NCI-H510A treated with DMSO at 0.1 percent for 48 hours (cell line): ENCODE results near the gene CYTH2.
A peak's percentile ranks its signal among the peaks of the same experiment; 100 is the strongest.

ENCODE experiments used
- DNase-seq: peaks from one replicate; lab custom pipeline; 2025; lab: John Stamatoyannopoulos, UW

CYTH2 gene

GRCh38 chr19:48469289-48469881 is at the start of gene CYTH2:
Gene CYTH2, plus strand, starts transcription at chr19:48469369. Its CDS starts 139 bp downstream, at chr19:48469508.
- DNase-seq, result peak; percentile 40

GRCh38 chr19:48421548-48421947 is 47.6 kb upstream of the CYTH2 start:
- no peak for DNase-seq

- no peak for DNase-seq
These were observed 44.4 kb upstream of the CYTH2 start for GRCh38 chr19:48424694-48425219.

GRCh38 chr19:48428670-48429069 is 40.5 kb upstream of the CYTH2 start:
- DNase-seq, result no peak

- no peak for DNase-seq
These were observed 35.8 kb upstream of the CYTH2 start for GRCh38 chr19:48433337-48433736.

GRCh38 chr19:48436586-48436985 is 32.6 kb upstream of the CYTH2 start:
- no peak for DNase-seq

- no peak for DNase-seq
These were observed 27.7 kb upstream of the CYTH2 start for GRCh38 chr19:48441360-48442050.

GRCh38 chr19:48442116-48443035 is 26.8 kb upstream of the CYTH2 start:
- DNase-seq, result no peak

GRCh38 chr19:48443256-48443655 is 25.9 kb upstream of the CYTH2 start:
- DNase-seq, result no peak

GRCh38 chr19:48443731-48444128 is 25.4 kb upstream of the CYTH2 start:
- no peak for DNase-seq

- peak; percentile 36 for DNase-seq
These were observed 24.8 kb upstream of the CYTH2 start for GRCh38 chr19:48444129-48444935.

GRCh38 chr19:48444936-48445200 is 24.3 kb upstream of the CYTH2 start:
- no peak for DNase-seq

- peak; percentile 97 for DNase-seq
These were observed 23.9 kb upstream of the CYTH2 start for GRCh38 chr19:48445256-48445605.

GRCh38 chr19:48445606-48446481 is 23.3 kb upstream of the CYTH2 start, which contains the start of gene GRWD1:
Gene GRWD1, plus strand, starts transcription at chr19:48445983. Its CDS starts 23 bp downstream, at chr19:48446006.
- peak; percentile 97 for DNase-seq

GRCh38 chr19:48446579-48446978 is 22.6 kb upstream of the CYTH2 start:
- DNase-seq, result no peak

- no peak for DNase-seq
These were observed 20.6 kb upstream of the CYTH2 start for GRCh38 chr19:48448563-48448962.

- no peak for DNase-seq
These were observed 18.7 kb upstream of the CYTH2 start for GRCh38 chr19:48450441-48450840.

- DNase-seq, result no peak
These were observed 18.3 kb upstream of the CYTH2 start for GRCh38 chr19:48450863-48451262.

GRCh38 chr19:48451624-48452023 is 17.5 kb upstream of the CYTH2 start:
- no peak for DNase-seq

- DNase-seq, result no peak
These were observed 16.6 kb upstream of the CYTH2 start for GRCh38 chr19:48452289-48453190.
